ENCODE data around the gene NSD2. TPM values are rescaled to one million over a fixed set of nuclear protein-coding genes. Genes with fewer than 3 reads are reported as not detected.

The NSD2 gene
- total and polyA plus RNA-seq, 4 donors = 5.1 to 71.5 (median 11.6) TPM

DNA sequence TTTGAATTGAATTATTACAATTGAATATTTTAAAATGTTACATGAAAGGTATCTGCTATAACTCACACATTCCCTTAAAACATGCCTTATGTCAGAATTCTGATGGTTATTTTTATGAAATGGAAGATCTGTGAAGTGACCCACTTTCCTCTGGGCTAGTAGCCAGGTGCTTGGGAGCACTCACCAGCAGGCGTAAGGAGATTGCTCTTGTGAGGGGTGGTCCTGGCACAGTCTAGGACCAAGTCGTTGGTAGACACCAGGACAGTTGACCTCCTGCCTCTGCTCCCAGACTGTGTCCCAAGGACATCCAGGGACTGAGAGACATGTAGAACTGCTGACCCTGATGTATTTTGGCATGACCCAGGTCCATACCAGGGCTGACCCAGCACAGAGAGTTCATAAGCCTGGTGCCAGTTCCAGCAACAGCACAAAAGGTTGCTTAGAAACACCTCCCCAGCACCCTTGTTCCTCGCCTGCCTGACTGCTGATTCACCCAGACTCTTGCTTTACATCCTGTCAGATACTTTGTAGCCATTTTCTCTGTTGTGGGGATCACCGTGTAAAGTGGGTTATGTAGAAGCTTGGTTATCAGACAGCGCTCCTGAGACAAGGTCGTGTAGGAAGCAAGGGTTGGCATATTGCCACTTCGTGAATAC is 89.1 kb downstream of the NSD2 start:
- Histone ChIP-seq H3K4me1 (ENCODE audit: control insufficient read depth in 4 of 4, insufficient read depth in 4 of 4, low read length in 3 of 4) (peaks cover 0 to 2% (median 0%) of the 10 kb centered on the region in 4 donors), H3K4me3 (ENCODE audit: low read depth in 1 of 3, low read length in 3 of 3) (no peak overlapping the region), H3K27ac (ENCODE audit: low read depth in 1 of 2, low read length in 2 of 2) (no peak overlapping the region), H3K27me3 (ENCODE audit: control insufficient read depth in 4 of 4, insufficient read depth in 4 of 4, low read length in 3 of 4) (no peaks in the 10 kb centered on the region), H3K9me3 (ENCODE audit: control insufficient read depth in 4 of 4, low read length in 3 of 4) (no peaks in the 10 kb centered on the region), H3K9ac (ENCODE audit: low read depth in 1 of 2, low read length in 2 of 2) (no peak overlapping the region), H3K36me3 (ENCODE audit: control insufficient read depth in 4 of 4, insufficient read depth in 3 of 4, low read depth in 1 of 4, low read length in 3 of 4) (peaks cover 8 to 50% (median 13%) of the 10 kb centered on the region in 4 donors)
- 84% methylated on average over 7 of the region's 7 CpGs for WGBS
- TF ChIP-seq YY1 (IDR thresholded peaks at IDR 0.05) = no peak
- TF ChIP-seq, protein P1, sequence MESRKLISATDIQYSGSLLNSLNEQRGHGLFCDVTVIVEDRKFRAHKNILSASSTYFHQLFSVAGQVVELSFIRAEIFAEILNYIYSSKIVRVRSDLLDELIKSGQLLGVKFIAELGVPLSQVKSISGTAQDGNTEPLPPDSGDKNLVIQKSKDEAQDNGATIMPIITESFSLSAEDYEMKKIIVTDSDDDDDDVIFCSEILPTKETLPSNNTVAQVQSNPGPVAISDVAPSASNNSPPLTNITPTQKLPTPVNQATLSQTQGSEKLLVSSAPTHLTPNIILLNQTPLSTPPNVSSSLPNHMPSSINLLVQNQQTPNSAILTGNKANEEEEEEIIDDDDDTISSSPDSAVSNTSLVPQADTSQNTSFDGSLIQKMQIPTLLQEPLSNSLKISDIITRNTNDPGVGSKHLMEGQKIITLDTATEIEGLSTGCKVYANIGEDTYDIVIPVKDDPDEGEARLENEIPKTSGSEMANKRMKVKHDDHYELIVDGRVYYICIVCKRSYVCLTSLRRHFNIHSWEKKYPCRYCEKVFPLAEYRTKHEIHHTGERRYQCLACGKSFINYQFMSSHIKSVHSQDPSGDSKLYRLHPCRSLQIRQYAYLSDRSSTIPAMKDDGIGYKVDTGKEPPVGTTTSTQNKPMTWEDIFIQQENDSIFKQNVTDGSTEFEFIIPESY (IDR thresholded peaks at IDR 0.05) = no peak
- no peak for DNase-seq (ENCODE audit: low spot score)

DNA sequence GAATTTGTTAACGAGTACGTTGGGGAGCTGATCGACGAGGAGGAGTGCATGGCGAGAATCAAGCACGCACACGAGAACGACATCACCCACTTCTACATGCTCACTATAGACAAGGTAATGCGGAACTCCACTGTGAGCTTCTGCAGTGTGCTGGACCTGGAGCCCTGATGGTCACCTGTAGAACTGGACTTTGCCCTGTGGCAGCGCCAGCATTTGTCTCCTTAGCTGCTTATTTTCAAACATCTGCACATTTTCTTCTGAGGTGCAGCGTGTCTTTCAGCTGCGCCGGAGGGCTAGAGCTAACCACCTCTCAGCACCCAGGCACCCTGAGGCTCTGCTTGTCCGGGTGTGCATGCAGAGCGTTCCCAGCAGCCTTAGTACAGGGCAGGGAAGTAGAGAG is 89.8 kb downstream of the NSD2 start:
- Histone ChIP-seq H3K9ac (ENCODE audit: low read depth in 1 of 2, low read length in 2 of 2) (no peak overlapping the region), H3K4me3 (ENCODE audit: low read depth in 1 of 3, low read length in 3 of 3) (no peak overlapping the region), H3K4me1 (ENCODE audit: control insufficient read depth in 4 of 4, insufficient read depth in 4 of 4, low read length in 3 of 4) (peaks cover 0 to 2% (median 0%) of the 10 kb centered on the region in 4 donors), H3K36me3 (ENCODE audit: control insufficient read depth in 4 of 4, insufficient read depth in 3 of 4, low read depth in 1 of 4, low read length in 3 of 4) (peaks cover 6 to 44% (median 14%) of the 10 kb centered on the region in 4 donors), H3K27ac (ENCODE audit: low read depth in 1 of 2, low read length in 2 of 2) (no peak overlapping the region), H3K27me3 (ENCODE audit: control insufficient read depth in 4 of 4, insufficient read depth in 4 of 4, low read length in 3 of 4) (no peaks in the 10 kb centered on the region), H3K9me3 (ENCODE audit: control insufficient read depth in 4 of 4, low read length in 3 of 4) (no peaks in the 10 kb centered on the region)
- no peak for DNase-seq (ENCODE audit: low spot score)
- WGBS = 97% methylated on average over 15 of the region's 15 CpGs
- TF ChIP-seq HNF4A (conservative IDR thresholded peaks at IDR 0.05) (peak in 1 of 2 donors; percentile 23), TAF1 (conservative IDR thresholded peaks at IDR 0.05) (no peak)

DNA sequence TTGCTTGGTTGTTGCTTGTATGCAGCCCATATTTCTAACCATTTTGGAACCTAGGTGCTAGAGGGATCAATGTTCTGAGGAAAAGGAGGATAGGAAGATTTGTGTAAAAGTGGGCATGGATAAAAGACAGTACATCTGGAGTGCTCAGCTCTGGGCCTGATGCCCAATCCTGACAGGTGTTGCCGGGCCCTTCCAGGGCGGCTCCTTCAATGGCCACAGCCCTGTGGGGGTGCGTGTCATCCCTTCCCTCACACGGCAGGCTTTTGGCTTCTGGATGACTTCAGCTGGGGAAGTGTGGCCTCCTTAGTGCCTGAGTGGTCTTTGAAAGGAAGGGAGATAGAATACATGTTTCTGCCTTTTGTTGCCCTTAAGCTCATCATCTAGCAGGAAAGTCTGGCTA is 90.4 kb downstream of the NSD2 start:
- 95% methylated on average over 4 of the region's 4 CpGs for whole genome bisulfite sequencing
- Histone ChIP-seq H3K4me1 (ENCODE audit: control insufficient read depth in 4 of 4, insufficient read depth in 4 of 4, low read length in 3 of 4) (peaks cover 0 to 2% (median 0%) of the 10 kb centered on the region in 4 donors), H3K36me3 (ENCODE audit: control insufficient read depth in 4 of 4, insufficient read depth in 3 of 4, low read depth in 1 of 4, low read length in 3 of 4) (peaks cover 6 to 41% (median 13%) of the 10 kb centered on the region in 4 donors), H3K4me3 (ENCODE audit: low read depth in 1 of 3, low read length in 3 of 3) (no peak overlapping the region), H3K27me3 (ENCODE audit: control insufficient read depth in 4 of 4, insufficient read depth in 4 of 4, low read length in 3 of 4) (no peaks in the 10 kb centered on the region), H3K9ac (ENCODE audit: low read depth in 1 of 2, low read length in 2 of 2) (no peak overlapping the region), H3K9me3 (ENCODE audit: control insufficient read depth in 4 of 4, low read length in 3 of 4) (no peaks in the 10 kb centered on the region), H3K27ac (ENCODE audit: low read depth in 1 of 2, low read length in 2 of 2) (no peak overlapping the region)
- TF ChIP-seq, protein P2, sequence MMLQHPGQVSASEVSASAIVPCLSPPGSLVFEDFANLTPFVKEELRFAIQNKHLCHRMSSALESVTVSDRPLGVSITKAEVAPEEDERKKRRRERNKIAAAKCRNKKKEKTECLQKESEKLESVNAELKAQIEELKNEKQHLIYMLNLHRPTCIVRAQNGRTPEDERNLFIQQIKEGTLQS (IDR thresholded peaks at IDR 0.05) = no peak
- no peak for TF ChIP-seq JUND (IDR thresholded peaks at IDR 0.05)
- no peak for TF ChIP-seq HNF4A (conservative IDR thresholded peaks at IDR 0.05)
- TF ChIP-seq, protein P3, sequence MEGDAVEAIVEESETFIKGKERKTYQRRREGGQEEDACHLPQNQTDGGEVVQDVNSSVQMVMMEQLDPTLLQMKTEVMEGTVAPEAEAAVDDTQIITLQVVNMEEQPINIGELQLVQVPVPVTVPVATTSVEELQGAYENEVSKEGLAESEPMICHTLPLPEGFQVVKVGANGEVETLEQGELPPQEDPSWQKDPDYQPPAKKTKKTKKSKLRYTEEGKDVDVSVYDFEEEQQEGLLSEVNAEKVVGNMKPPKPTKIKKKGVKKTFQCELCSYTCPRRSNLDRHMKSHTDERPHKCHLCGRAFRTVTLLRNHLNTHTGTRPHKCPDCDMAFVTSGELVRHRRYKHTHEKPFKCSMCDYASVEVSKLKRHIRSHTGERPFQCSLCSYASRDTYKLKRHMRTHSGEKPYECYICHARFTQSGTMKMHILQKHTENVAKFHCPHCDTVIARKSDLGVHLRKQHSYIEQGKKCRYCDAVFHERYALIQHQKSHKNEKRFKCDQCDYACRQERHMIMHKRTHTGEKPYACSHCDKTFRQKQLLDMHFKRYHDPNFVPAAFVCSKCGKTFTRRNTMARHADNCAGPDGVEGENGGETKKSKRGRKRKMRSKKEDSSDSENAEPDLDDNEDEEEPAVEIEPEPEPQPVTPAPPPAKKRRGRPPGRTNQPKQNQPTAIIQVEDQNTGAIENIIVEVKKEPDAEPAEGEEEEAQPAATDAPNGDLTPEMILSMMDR (IDR thresholded peaks at IDR 0.05; ENCODE audit: low read depth, low read length, missing input control) = no peak
- no peak for TF ChIP-seq FOXA2 (IDR thresholded peaks at IDR 0.05)
- no peak for TF ChIP-seq NR2F2 (IDR thresholded peaks at IDR 0.05)
- no peak for TF ChIP-seq YY1 (IDR thresholded peaks at IDR 0.05)
- TF ChIP-seq, protein P1 (IDR thresholded peaks at IDR 0.05) = no peak
- TF ChIP-seq SP1 (IDR thresholded peaks at IDR 0.05) = no peak
- TF ChIP-seq EGR1 (IDR thresholded peaks at IDR 0.05; ENCODE audit: low read depth in 2 of 2) = no peak
- no peak for TF ChIP-seq RXRA (IDR thresholded peaks at IDR 0.05)
- no peak for TF ChIP-seq GABPA (IDR thresholded peaks at IDR 0.05 in 1 of 2, conservative IDR thresholded peaks at IDR 0.05 in 1 of 2)
- TF ChIP-seq RAD21 (IDR thresholded peaks at IDR 0.05) = no peak
- TF ChIP-seq, protein P4, sequence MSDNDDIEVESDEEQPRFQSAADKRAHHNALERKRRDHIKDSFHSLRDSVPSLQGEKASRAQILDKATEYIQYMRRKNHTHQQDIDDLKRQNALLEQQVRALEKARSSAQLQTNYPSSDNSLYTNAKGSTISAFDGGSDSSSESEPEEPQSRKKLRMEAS (IDR thresholded peaks at IDR 0.05) = no peak
- no peak for TF ChIP-seq FOXA1 (IDR thresholded peaks at IDR 0.05)
- no peak for DNase-seq (ENCODE audit: low spot score)

All from liver (tissue), 9 donors.